Smooth muscle cell (in vitro differentiated cells): Measurements from ENCODE around the gene COL4A1. TPM values are rescaled to one million over a fixed set of nuclear protein-coding genes. Genes with fewer than 3 reads are reported as not detected.

Experiments used
- DNase-seq: peaks from one replicate; lab custom pipeline; 2025; ENCODE audit not compliant: unreplicated experiment; lab: John Stamatoyannopoulos, UW
- H2AFZ ChIP-seq: fragments of 200-600 bp; sonication (generic); 2 replicates; pipeline ENCODE4 v1.6.0; 2016; ENCODE audit warnings: antibody characterized with exemption, low read depth, mild to moderate bottlenecking
- H3F3A ChIP-seq: fragments of 200-600 bp; sonication (generic); 2 replicates; pipeline ENCODE4 v1.6.0; 2017; ENCODE audit warnings: antibody characterized with exemption, low read depth
- H3K27ac ChIP-seq: fragments of 200-600 bp; sonication (generic); 2 replicates; pipeline ENCODE4 v1.5.1; 2016; ENCODE audit warnings: low read depth, mild to moderate bottlenecking
- H3K27me3 ChIP-seq: fragments of 200-600 bp; sonication (generic); 2 replicates; pipeline ENCODE4 v1.6.1; 2016; ENCODE audit warnings: low read depth, mild to moderate bottlenecking
- H3K36me3 ChIP-seq: fragments of 200-600 bp; sonication (generic); 2 replicates; pipeline ENCODE4 v1.5.1; 2016; ENCODE audit warnings: low read depth
- H3K4me1 ChIP-seq: fragments of 200-600 bp; sonication (generic); 2 replicates; pipeline ENCODE4 v1.5.1; 2016; ENCODE audit warnings: low read depth
- H3K4me2 ChIP-seq: fragments of 200-600 bp; sonication (generic); 2 replicates; pipeline ENCODE4 v1.6.0; 2016; ENCODE audit warnings: mild to moderate bottlenecking
- H3K4me3 ChIP-seq: fragments of 200-600 bp; sonication (generic); 2 replicates; pipeline ENCODE4 v1.5.1; 2016; ENCODE audit warnings: mild to moderate bottlenecking
- H3K79me2 ChIP-seq: fragments of 200-600 bp; sonication (generic); 2 replicates; pipeline ENCODE4 v1.6.0; 2016; ENCODE audit warnings: low read depth, mild to moderate bottlenecking
- H3K9ac ChIP-seq: fragments of 200-600 bp; sonication (generic); 2 replicates; pipeline ENCODE4 v1.6.0; 2016; ENCODE audit warnings: low read depth
- H3K9me3 ChIP-seq: fragments of 200-600 bp; sonication (generic); replicated peaks from 2 replicates; pipeline ENCODE4 v1.5.1; 2016; ENCODE audit warnings: low read depth
- H4K20me1 ChIP-seq: fragments of 200-600 bp; sonication (generic); 2 replicates; pipeline ENCODE4 v1.6.0; 2016; ENCODE audit warnings: low read depth
- CTCF ChIP-seq: fragments of 200-600 bp; sonication (generic); IDR thresholded peaks from 2 replicates; pipeline ENCODE4 v1.5.1; 2017; ENCODE audit warnings: borderline replicate concordance, mild to moderate bottlenecking, antibody characterized with exemption; ENCODE audit not compliant: insufficient read depth, poor library complexity, severe bottlenecking
- WGBS: methylation state at CpG from one replicate; pipeline ENCODE4 v1.1.7; 2016; ENCODE audit warnings: low lambda C conversion rate; 5-methylcytosine and 5-hydroxymethylcytosine counted together
- polyA plus RNA-seq: library from polyadenylated mRNA; unstranded; fragments of >200 nt; fragmentation: Nextera tagmentation; extraction: Ambion mirVana; gene quantifications from 2 replicates; pipeline ENCODE4 v1.2.1, GENCODE V29; 2016
- total RNA-seq: library from RNA; depleted of rRNA; stranded (reverse); fragments of >200 nt; gene quantifications from 2 replicates; pipeline ENCODE4 v1.2.3, GENCODE V29; 2014

COL4A1 gene
- total and polyA plus RNA-seq, 2 experiments from 2014 or later, result 2,409 to 4,372 TPM

- Histone ChIP-seq H3K27ac (peak overlapping the region; percentile 80), H3K79me2 (peaks cover 97% of the 10 kb centered on the region)
- 66% methylated on average over 15 of the region's 15 CpGs for WGBS
Measured at GRCh38 chr13:110228936-110229904, 77.7 kb downstream of the COL4A1 start.

GRCh38 chr13:110227864-110228643, 78.9 kb downstream of the COL4A1 start:
- Histone ChIP-seq H3K4me2 (peak overlapping the region; percentile 10), H4K20me1 (peaks cover 98% of the 10 kb centered on the region), H3K4me1 (peaks cover 19% of the 10 kb centered on the region), H2AFZ (no peak overlapping the region), H3F3A (peaks cover 82% of the 10 kb centered on the region), H3K9ac (no peak overlapping the region), H3K9me3 (no peaks in the 10 kb centered on the region), H3K4me3 (no peak overlapping the region), H3K27ac (peak overlapping the region; percentile 80), H3K27me3 (no peaks in the 10 kb centered on the region), H3K79me2 (peaks cover 98% of the 10 kb centered on the region), H3K36me3 (no peaks in the 10 kb centered on the region)
- DNase-seq, result no peak
- TF ChIP-seq CTCF, result no peak
- 92% methylated on average over 28 of the region's 28 CpGs for WGBS

More at GRCh38 chr13:110228936-110229904, 77.7 kb downstream of the COL4A1 start:
- Histone ChIP-seq H3K36me3 (no peaks in the 10 kb centered on the region), H3K4me1 (peaks cover 24% of the 10 kb centered on the region), H3K9me3 (no peaks in the 10 kb centered on the region), H3K9ac (no peak overlapping the region), H3K27me3 (no peaks in the 10 kb centered on the region), H3K4me2 (no peak overlapping the region), H4K20me1 (peaks cover 98% of the 10 kb centered on the region), H2AFZ (no peak overlapping the region), H3K4me3 (no peak overlapping the region), H3F3A (peaks cover 79% of the 10 kb centered on the region)
- DNase-seq, result no peak
- TF ChIP-seq CTCF, result no peak

- H3K79me2 ChIP-seq, result peaks cover 95% of the 10 kb centered on the region
- H2AFZ ChIP-seq, result no peak overlapping the region
- 90% methylated on average over 3 of the region's 3 CpGs for WGBS
Measured at GRCh38 chr13:110227416-110227815, 79.5 kb downstream of the COL4A1 start.

More at GRCh38 chr13:110227416-110227815, 79.5 kb downstream of the COL4A1 start:
- H3K27me3 ChIP-seq, result no peaks in the 10 kb centered on the region
- peak overlapping the region; percentile 10 for H3K4me2 ChIP-seq
- no peak for DNase-seq
- H3F3A ChIP-seq, result peaks cover 87% of the 10 kb centered on the region
- H4K20me1 ChIP-seq, result peaks cover 94% of the 10 kb centered on the region
- H3K36me3 ChIP-seq, result no peaks in the 10 kb centered on the region
- H3K9me3 ChIP-seq, result no peaks in the 10 kb centered on the region
- peak overlapping the region; percentile 66 for H3K27ac ChIP-seq
- H3K4me1 ChIP-seq, result peaks cover 14% of the 10 kb centered on the region
- H3K9ac ChIP-seq, result no peak overlapping the region
- no peak for TF ChIP-seq CTCF
- no peak overlapping the region for H3K4me3 ChIP-seq
